ENCODE measurements around the gene ZNF583.

- TF ChIP-seq CTCF (CRISPR knock-in tag; IDR thresholded peaks at IDR 0.05), result no peak
- TF ChIP-seq ZNF740 (CRISPR knock-in tag; IDR thresholded peaks at IDR 0.05), result no peak
- TF ChIP-seq RFX1 (IDR thresholded peaks at IDR 0.05), result no peak
- TF ChIP-seq ARID4A (CRISPR knock-in tag; IDR thresholded peaks at IDR 0.05; ENCODE audit: borderline replicate concordance), result no peak
- no peak for TF ChIP-seq POLR2A (IDR thresholded peaks at IDR 0.05; ENCODE audit: insufficient read depth in 1 of 2, low read depth in 2 of 2, low read length in 2 of 2)
- TF ChIP-seq ETS1 (CRISPR knock-in tag; IDR thresholded peaks at IDR 0.05), result no peak
- no peak for TF ChIP-seq EP300 (IDR thresholded peaks at IDR 0.05; ENCODE audit: low read depth in 2 of 2, low read length in 2 of 2)
- no peak for TF ChIP-seq EP300 (CRISPR knock-in tag; IDR thresholded peaks at IDR 0.05; ENCODE audit: borderline replicate concordance)
- no peak for TF ChIP-seq ZNF564 (CRISPR knock-in tag; IDR thresholded peaks at IDR 0.05)
- TF ChIP-seq MEF2D (CRISPR knock-in tag; IDR thresholded peaks at IDR 0.05), result no peak
- no peak for TF ChIP-seq POLR2AphosphoS5 (IDR thresholded peaks at IDR 0.05; ENCODE audit: low read depth, low read length)
- no peak for TF ChIP-seq SKI (IDR thresholded peaks at IDR 0.05; ENCODE audit: partially characterized antibody)
- TF ChIP-seq RFX5 (IDR thresholded peaks at IDR 0.05; ENCODE audit: low read depth, low read length), result no peak
- no peak for TF ChIP-seq TAF15 (IDR thresholded peaks at IDR 0.05; ENCODE audit: low read depth, low read length, poor library complexity, severe bottlenecking)
- TF ChIP-seq KAT8 (CRISPR knock-in tag; IDR thresholded peaks at IDR 0.05), result no peak
These were observed 34.1 kb upstream of the ZNF583 start for GRCh38 chr19:56369886-56370676.

Data from HepG2 (cell line).